HepG2 (cell line): ENCODE data around the gene SLC29A1. TPM values are rescaled to one million over a fixed set of nuclear protein-coding genes. Genes with fewer than 3 reads are reported as not detected.

Experiments used
- ATAD3A ChIP-seq: sonication (generic); formaldehyde crosslinking; IDR thresholded peaks from 2 replicates; pipeline ENCODE4 v1.4.0; 2020; ENCODE audit warnings: missing genetic modification reagents
- GATA4 ChIP-seq: sonication (generic); IDR thresholded peaks from 2 replicates; pipeline ENCODE4 v1.6.1; 2016; ENCODE audit warnings: antibody characterized with exemption, low read depth, borderline replicate concordance
- HNRNPL ChIP-seq: fragments of 200-400 bp; formaldehyde crosslinking; IDR thresholded peaks from 2 replicates; pipeline ENCODE4 v1.6.1; 2017; ENCODE audit warnings: mild to moderate bottlenecking, low read depth, low read length
- JARID2 ChIP-seq: sonication (generic); formaldehyde crosslinking; IDR thresholded peaks from 2 replicates; pipeline ENCODE4 v1.8.1; 2023; ENCODE audit warnings: missing genetic modification reagents, inconsistent platforms; ENCODE audit not compliant: insufficient replicate concordance
- MED1 ChIP-seq: sonication (generic); formaldehyde crosslinking; IDR thresholded peaks from 2 replicates; pipeline ENCODE4 v1.4.0; 2020; ENCODE audit warnings: missing genetic modification reagents
- PHF8 ChIP-seq: sonication (generic); formaldehyde crosslinking; IDR thresholded peaks from 2 replicates; pipeline ENCODE4 v1.5.0; 2020; ENCODE audit warnings: missing genetic modification reagents
- ZFP37 ChIP-seq: sonication (generic); formaldehyde crosslinking; IDR thresholded peaks from 2 replicates; pipeline ENCODE4 v1.4.0; 2020; ENCODE audit warnings: missing genetic modification reagents, borderline replicate concordance
- ZMYM2 ChIP-seq: sonication (generic); formaldehyde crosslinking; IDR thresholded peaks from 2 replicates; pipeline ENCODE4 v1.8.0; 2022; ENCODE audit warnings: mild to moderate bottlenecking, missing genetic modification reagents
- ZMYM3 ChIP-seq: sonication (generic); formaldehyde crosslinking; IDR thresholded peaks from 2 replicates; pipeline ENCODE4 v1.5.1; 2020; ENCODE audit warnings: mild to moderate bottlenecking, missing genetic modification reagents
- ZNF205 ChIP-seq: IDR thresholded peaks from 2 replicates; pipeline ENCODE4 v1.6.1; 2018; ENCODE audit warnings: missing biosample characterization, missing genetic modification reagents
- ZNF24 ChIP-seq: fragments of 450-650 bp; IDR thresholded peaks from 2 replicates; pipeline ENCODE4 v1.6.1; 2017; ENCODE audit warnings: antibody characterized with exemption, mild to moderate bottlenecking
- ZNF33B ChIP-seq: sonication (generic); formaldehyde crosslinking; IDR thresholded peaks from 2 replicates; pipeline ENCODE4 v1.5.1; 2020; ENCODE audit warnings: mild to moderate bottlenecking, missing genetic modification reagents
- ZNF441 ChIP-seq: sonication (generic); formaldehyde crosslinking; IDR thresholded peaks from 2 replicates; pipeline ENCODE4 v1.7.0; 2021; ENCODE audit warnings: missing genetic modification reagents, borderline replicate concordance
- ZNF737 ChIP-seq: sonication (generic); formaldehyde crosslinking; IDR thresholded peaks from 2 replicates; pipeline ENCODE4 v1.5.0; 2020; ENCODE audit warnings: missing genetic modification reagents, mild to moderate bottlenecking, borderline replicate concordance
- ZNF768 ChIP-seq: sonication (generic); formaldehyde crosslinking; IDR thresholded peaks from 2 replicates; pipeline ENCODE4 v1.4.0; 2020; ENCODE audit warnings: missing genetic modification reagents
- ZSCAN21 ChIP-seq: sonication (generic); formaldehyde crosslinking; IDR thresholded peaks from 2 replicates; pipeline ENCODE4 v1.8.0; 2022; ENCODE audit warnings: mild to moderate bottlenecking, missing genetic modification reagents, moderate library complexity, borderline replicate concordance
- polyA plus RNA-seq, 8 experiments: library from polyadenylated mRNA; depleted of rRNA in 3 of 8; stranded (reverse) in 7 of 8; unstranded in 1 of 8; fragments of >200 nt; fragmentation: Illumina TruSeq in 4 of 8; extraction: Trizol in 4 of 8; gene quantifications; 2 replicates each; pipeline versions ENCODE4 v1.2.1 to v1.2.3, GENCODE V29; 2011 to 2016; ENCODE audit warnings: low read depth in 4 of 8, missing spikeins in 1 of 8, mixed read lengths in 1 of 8; ENCODE audit not compliant: insufficient read depth in 1 of 8
- total RNA-seq, 5 experiments: library from RNA; depleted of rRNA; stranded (reverse); fragments of >200 nt; fragmentation: Illumina TruSeq; extraction: Trizol; gene quantifications; 2 replicates each; pipeline ENCODE4 v1.2.3, GENCODE V29; 2016; ENCODE audit warnings: low read depth in 1 of 5
- TF ChIP-seq, protein P1 (sequence below): sonication (generic); formaldehyde crosslinking; IDR thresholded peaks from 2 replicates; pipeline ENCODE4 v1.5.1; 2020; ENCODE audit warnings: mild to moderate bottlenecking, moderate library complexity, missing genetic modification reagents
- TF ChIP-seq, protein P2 (sequence below): sonication (generic); formaldehyde crosslinking; conservative IDR thresholded peaks from 2 replicates; pipeline ENCODE4 v1.8.0; 2022; ENCODE audit warnings: mild to moderate bottlenecking, moderate library complexity, missing genetic modification reagents
- TF ChIP-seq, protein P3 (sequence below): IDR thresholded peaks from 2 replicates; pipeline ENCODE4 v1.6.1; 2012; ENCODE audit warnings: low read depth, low read length, improper control_type of control experiment
- TF ChIP-seq, protein P4 (sequence below): sonication (generic); formaldehyde crosslinking; IDR thresholded peaks from 2 replicates; pipeline ENCODE4 v1.4.0; 2020; ENCODE audit warnings: mild to moderate bottlenecking, missing genetic modification reagents
- TF ChIP-seq, protein P5 (sequence below): sonication (generic); formaldehyde crosslinking; IDR thresholded peaks from 2 replicates; pipeline ENCODE4 v1.5.0; 2020; ENCODE audit warnings: mild to moderate bottlenecking, low read depth, missing genetic modification reagents, borderline replicate concordance
- TF ChIP-seq, protein P6 (sequence below): sonication (generic); formaldehyde crosslinking; IDR thresholded peaks from 2 replicates; pipeline ENCODE4 v1.4.0; 2020; ENCODE audit warnings: missing genetic modification reagents, borderline replicate concordance

SLC29A1 gene
- total and polyA plus RNA-seq, 2 of the 13 experiments (the other 11 are each of a cell fraction or from before 2014, with no cell fraction given): 43.2 to 106 TPM

DNA sequence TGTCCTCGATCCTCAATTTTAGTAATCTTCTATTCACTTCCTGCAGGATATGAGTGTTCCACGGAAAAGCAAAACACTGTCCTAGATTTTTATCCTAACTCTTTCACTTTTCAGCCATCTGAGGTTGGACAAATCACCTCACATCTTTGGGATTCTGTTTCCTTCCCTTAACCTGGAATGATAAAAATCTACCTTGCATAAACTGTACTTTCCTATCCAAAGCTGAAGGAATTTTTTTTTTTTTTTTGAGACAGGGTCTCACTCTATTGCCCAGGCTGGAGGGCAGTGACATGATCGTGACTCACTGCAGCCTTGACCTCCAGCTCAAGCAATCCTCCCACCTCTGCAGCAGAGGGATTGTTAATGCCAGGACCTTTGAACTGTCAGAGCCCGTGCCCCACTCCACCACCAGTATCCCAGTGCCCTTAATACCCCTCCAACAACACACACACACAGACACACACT lies 44.3 kb upstream of the SLC29A1 start (continued):
- TF ChIP-seq, protein P1, sequence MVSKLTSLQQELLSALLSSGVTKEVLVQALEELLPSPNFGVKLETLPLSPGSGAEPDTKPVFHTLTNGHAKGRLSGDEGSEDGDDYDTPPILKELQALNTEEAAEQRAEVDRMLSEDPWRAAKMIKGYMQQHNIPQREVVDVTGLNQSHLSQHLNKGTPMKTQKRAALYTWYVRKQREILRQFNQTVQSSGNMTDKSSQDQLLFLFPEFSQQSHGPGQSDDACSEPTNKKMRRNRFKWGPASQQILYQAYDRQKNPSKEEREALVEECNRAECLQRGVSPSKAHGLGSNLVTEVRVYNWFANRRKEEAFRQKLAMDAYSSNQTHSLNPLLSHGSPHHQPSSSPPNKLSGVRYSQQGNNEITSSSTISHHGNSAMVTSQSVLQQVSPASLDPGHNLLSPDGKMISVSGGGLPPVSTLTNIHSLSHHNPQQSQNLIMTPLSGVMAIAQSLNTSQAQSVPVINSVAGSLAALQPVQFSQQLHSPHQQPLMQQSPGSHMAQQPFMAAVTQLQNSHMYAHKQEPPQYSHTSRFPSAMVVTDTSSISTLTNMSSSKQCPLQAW (CRISPR knock-in tag): no peak
- TF ChIP-seq, protein P2, sequence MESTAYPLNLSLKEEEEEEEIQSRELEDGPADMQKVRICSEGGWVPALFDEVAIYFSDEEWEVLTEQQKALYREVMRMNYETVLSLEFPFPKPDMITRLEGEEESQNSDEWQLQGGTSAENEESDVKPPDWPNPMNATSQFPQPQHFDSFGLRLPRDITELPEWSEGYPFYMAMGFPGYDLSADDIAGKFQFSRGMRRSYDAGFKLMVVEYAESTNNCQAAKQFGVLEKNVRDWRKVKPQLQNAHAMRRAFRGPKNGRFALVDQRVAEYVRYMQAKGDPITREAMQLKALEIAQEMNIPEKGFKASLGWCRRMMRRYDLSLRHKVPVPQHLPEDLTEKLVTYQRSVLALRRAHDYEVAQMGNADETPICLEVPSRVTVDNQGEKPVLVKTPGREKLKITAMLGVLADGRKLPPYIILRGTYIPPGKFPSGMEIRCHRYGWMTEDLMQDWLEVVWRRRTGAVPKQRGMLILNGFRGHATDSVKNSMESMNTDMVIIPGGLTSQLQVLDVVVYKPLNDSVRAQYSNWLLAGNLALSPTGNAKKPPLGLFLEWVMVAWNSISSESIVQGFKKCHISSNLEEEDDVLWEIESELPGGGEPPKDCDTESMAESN: 0 out of 2 replicates have a peak, but pooled peaks have one; percentile 35
- TF ChIP-seq, protein P3, sequence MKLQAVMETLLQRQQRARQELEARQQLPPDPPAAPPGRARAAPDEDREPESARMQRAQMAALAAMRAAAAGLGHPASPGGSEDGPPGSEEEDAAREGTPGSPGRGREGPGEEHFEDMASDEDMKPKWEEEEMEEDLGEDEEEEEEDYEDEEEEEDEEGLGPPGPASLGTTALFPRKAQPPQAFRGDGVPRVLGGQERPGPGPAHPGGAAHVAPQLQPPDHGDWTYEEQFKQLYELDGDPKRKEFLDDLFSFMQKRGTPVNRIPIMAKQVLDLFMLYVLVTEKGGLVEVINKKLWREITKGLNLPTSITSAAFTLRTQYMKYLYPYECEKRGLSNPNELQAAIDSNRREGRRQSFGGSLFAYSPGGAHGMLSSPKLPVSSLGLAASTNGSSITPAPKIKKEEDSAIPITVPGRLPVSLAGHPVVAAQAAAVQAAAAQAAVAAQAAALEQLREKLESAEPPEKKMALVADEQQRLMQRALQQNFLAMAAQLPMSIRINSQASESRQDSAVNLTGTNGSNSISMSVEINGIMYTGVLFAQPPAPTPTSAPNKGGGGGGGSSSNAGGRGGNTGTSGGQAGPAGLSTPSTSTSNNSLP: peak; percentile 72
- TF ChIP-seq, protein P4, sequence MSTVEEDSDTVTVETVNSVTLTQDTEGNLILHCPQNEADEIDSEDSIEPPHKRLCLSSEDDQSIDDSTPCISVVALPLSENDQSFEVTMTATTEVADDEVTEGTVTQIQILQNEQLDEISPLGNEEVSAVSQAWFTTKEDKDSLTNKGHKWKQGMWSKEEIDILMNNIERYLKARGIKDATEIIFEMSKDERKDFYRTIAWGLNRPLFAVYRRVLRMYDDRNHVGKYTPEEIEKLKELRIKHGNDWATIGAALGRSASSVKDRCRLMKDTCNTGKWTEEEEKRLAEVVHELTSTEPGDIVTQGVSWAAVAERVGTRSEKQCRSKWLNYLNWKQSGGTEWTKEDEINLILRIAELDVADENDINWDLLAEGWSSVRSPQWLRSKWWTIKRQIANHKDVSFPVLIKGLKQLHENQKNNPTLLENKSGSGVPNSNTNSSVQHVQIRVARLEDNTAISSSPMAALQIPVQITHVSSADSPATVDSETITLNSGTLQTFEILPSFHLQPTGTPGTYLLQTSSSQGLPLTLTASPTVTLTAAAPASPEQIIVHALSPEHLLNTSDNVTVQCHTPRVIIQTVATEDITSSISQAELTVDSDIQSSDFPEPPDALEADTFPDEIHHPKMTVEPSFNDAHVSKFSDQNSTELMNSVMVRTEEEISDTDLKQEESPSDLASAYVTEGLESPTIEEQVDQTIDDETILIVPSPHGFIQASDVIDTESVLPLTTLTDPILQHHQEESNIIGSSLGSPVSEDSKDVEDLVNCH (CRISPR knock-in tag): no peak
- TF ChIP-seq ZMYM2 (CRISPR knock-in tag) (peak; percentile 85; the same call in 1 of the 2 replicates), ZNF768 (CRISPR knock-in tag) (no peak), ZFP37 (no peak), ZSCAN21 (CRISPR knock-in tag) (no peak), ZNF737 (CRISPR knock-in tag) (no peak), ZNF205 (no peak), ZNF33B (CRISPR knock-in tag) (no peak), PHF8 (CRISPR knock-in tag) (no peak), ATAD3A (CRISPR knock-in tag) (no peak), MED1 (0 out of 2 replicates have a peak, but pooled peaks have one; percentile 19), ZNF24 (no peak), ZNF441 (CRISPR knock-in tag) (no peak), JARID2 (CRISPR knock-in tag) (no peak), GATA4 (no peak), HNRNPL (no peak), ZMYM3 (CRISPR knock-in tag) (peak; percentile 77)
- TF ChIP-seq, protein P5, sequence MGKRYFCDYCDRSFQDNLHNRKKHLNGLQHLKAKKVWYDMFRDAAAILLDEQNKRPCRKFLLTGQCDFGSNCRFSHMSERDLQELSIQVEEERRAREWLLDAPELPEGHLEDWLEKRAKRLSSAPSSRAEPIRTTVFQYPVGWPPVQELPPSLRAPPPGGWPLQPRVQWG (CRISPR knock-in tag): no peak
- TF ChIP-seq, protein P6, sequence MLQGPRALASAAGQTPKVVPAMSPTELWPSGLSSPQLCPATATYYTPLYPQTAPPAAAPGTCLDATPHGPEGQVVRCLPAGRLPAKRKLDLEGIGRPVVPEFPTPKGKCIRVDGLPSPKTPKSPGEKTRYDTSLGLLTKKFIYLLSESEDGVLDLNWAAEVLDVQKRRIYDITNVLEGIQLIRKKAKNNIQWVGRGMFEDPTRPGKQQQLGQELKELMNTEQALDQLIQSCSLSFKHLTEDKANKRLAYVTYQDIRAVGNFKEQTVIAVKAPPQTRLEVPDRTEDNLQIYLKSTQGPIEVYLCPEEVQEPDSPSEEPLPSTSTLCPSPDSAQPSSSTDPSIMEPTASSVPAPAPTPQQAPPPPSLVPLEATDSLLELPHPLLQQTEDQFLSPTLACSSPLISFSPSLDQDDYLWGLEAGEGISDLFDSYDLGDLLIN: no peak
